Stimulated activated CD8-positive, alpha-beta memory T cell treated with anti-CD3 and anti-CD28 coated beads, Interleukin-15, amount 100 ng/mL, for 4 hours (primary cell): ENCODE results near the gene CCDC33.
"Not testable (repeated sequence)": the region's sequence is repeated elsewhere in the genome, so short reads cannot be mapped to it uniquely, and the experiment has no call there.

Experiments
- DNase-seq, 2 donors: peaks; one replicate each; pipeline ENCODE4 v3.0.0-alpha.2; 2020; ENCODE audit warnings: low read depth in 2 of 2

Gene CCDC33

DNA sequence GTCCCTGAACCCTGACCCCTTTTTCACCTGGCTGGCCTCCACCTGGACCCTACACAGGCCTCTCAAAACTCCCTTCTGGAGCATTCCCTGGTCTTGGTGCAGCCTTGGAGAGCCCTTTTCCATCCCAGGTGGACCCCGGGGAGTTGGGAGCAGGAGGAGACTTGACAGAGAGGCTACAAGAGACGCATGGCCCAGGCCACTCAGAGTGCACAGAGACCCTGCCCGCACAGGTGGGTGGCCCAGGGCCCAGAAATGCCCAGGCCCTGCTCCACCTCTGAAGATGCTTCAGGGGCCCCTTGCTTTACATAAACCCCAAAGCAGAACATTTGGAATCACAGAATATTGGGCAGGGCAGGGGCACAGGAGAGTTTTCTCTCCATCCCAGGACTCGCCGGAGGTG lies 97.0 kb downstream of the CCDC33 start:
- DNase-seq = no peak

DNA sequence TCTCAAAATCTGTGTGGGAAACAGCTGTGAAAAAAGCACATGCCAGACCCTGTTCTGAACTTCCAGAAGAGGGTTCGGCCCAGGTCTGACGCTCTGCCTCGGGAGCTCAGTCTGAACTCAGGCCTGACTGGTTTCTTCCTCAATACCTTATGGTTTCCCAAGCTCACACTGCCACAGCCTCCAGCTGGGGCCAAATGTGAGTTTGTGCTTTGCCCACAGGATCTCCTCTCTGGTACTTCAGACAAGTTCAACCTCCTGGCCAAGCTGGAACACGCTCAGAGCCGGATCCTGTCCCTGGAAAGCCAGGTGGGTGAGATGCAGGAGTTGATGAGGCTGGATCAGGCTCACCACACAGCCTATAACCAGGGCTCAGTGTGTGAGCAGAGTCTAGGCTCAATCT lies 97.5 kb downstream of the CCDC33 start:
- DNase-seq = no peak

DNA sequence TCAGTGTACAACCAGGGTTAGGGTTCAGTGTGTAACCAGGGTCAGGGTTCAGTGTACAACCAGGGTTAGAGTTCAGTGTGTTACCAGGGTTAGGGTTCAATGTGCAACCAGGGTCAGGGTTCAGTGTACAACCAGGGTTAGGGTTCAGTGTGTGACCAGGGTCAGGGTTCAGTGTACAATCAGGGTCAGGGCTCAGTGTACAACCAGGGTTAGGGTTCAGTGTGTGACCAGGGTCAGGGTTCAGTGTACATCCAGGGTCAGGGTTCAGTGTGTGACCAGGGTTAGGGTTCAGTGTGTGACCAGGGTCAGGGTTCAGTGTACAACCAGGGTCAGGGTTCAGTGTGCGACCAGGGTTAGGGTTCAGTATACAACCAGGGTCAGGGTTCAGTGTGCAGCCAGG lies 98.0 kb downstream of the CCDC33 start:
- DNase-seq = no peak

DNA sequence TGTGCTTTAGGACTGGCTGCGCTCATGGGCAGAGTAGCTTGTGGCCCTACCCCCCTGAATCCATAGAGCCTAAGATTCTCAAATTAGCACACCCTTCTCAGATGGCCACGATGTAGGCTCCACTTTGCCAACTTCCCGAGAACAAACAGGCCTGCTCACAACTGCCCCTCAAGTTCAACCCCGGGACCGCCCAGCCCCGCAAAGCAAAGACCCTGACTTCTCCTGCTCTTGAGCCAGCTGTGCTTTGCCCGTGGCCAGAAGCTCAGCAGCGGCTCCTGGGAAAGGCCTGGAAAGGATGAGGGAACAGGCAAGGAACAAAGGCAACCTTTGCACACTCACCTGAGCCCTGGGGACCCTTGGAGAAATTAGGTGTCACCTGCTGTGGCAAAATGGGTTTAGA lies 99.3 kb downstream of the CCDC33 start:
- no peak for DNase-seq

DNA sequence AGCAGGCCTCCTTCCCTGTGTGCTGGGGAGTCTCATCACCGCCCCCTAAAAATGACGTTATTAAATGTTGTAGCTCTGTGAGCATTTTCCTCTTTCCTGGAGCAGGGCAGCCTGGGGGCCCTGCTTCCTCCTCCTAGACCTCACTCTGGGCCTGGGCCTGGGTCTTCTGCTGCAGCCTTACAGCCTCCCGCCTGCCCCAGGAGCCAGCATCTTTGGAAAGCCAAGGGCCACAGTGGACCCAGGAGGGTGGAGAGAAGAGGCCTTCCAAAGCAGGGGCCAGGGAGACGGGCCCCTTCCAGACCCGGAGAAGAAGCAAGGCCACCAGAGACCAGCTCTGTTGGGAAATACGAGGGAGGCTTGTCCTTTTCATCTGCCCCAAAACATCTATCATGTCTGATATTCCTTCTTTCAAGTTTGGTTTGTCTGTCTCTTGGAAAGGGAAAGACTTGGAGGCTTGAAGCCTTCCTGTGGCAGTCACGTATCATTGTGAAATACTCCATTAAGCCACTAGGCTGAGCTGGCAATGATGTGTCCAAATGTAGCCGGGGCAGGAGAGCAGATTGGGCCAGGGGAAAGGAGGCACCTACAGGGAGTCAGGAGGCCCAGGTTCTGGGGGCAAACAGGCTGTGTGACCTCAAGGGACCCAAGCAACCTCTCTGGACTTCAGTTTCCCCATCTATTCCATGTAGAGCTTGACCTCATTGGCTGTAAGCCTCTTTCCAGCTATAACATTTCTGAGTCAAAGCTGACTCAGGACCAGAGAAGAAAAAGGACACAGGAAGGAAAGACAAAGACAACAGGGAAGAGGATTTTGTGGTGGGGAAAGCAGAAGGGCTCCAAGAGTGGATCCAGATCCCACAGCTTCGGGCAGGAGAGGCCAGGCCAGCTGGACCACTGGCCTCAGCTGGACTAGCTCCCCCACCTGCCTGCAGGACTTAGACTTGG lies 100.2 kb downstream of the CCDC33 start:
- DNase-seq = no peak

DNA sequence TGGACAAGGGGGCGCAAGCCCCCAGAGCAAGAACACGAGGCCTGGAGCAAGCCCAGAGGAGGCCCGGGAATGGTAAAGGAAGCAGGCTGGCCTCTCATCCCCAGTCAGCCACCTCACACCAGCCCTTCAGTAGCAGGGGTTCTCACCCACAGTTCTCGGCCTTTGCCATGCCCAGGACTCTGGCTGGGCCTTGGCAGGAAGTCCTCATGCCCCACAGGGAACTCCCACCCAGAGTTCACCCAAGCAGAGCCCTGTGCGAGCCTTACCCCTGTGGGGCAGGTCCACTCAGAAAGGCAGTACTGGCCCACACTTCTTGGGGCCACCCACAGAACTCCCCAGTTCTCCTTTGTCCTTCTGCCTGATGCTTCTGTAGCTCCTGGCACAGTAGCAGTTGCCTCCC lies 101.0 kb downstream of the CCDC33 start:
- DNase-seq = no peak

DNA sequence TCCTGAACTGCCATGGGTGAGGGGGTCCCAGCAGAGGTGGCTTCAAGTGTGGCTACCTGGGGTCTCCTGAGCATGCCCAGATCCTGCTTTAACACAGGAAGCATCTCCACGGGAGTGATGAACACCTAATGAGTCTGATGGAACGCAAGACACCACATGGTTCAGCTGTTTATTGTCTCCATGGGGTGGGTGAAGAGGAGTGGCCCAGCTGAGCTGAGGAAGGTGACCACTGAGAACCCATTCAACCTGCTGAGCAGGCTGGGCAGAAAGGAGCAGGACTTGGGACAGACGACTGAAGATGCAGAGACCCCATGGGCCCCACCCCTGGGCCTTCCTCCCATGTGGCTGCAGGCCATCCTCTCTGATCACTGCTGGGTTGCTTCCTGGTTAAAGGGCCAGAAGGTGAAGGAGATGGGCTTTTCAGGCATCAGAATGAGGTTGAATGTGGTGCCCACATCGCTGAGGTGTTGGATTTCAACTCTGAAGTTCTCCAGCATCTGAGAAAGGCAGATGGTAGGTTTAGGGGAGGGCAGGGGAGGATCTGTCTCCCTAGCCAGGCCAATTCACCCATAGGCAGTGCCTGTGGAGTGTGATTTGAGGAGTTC lies 101.6 kb downstream of the CCDC33 start:
- no peak for DNase-seq

DNA sequence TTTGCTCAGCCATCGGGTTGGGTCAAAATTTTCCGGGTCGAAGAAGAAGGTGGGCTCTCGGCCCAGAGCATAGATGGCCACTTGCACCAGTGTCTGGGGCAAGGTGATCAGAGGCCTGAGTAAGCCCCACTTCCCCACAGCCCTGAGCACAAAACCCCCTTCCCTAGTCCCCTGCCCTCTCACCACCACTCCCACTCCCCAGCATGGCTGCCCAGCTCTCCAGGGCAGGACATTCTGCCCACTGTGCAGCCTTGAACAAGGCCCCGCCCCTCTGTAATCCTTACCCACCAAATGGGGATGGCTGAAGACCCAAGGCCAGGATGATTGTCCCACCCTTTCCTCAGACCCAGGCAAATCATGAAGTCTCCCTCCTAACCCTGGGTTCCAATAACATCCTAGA lies 102.5 kb downstream of the CCDC33 start:
- DNase-seq = no peak

DNA sequence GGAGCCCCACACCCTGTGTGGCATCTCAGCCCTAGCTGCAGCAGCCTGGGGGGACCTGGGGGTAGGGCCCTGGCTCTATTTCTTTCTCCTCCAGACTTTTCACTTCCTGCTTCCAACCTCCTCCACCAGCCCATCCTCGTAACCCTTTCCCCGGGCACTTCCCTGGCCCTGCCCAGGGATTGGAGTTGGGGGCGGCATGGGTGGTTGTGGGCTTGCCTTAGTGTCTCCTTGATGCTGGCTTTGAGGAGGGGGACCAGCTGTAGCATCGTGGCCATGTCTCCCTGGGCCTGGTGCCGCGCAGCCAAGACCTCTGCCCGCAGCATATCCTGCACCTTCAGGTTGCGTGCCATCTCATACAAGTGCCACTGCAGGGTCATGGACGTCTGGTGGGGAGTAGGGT lies 103.2 kb downstream of the CCDC33 start:
- DNase-seq = no peak

DNA sequence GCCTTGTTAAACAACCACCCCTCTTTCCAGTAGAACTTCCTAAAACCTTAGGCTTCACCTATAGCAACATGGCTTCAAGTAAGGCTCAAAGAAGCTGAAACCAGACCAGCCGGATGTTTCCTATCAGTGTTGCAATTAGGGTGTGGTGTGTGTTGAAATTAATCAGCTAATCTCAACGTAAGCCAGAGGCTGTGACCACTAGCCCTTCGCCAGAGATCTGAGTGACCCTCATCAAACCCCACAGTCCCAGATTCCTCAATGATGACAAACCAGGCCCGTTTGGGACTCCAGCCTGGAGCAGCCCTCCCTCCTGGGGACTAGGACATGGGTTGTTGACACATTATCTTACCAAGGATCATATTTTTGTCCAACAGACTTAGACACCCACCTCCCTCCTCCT lies 104.0 kb downstream of the CCDC33 start:
- DNase-seq = no peak

DNA sequence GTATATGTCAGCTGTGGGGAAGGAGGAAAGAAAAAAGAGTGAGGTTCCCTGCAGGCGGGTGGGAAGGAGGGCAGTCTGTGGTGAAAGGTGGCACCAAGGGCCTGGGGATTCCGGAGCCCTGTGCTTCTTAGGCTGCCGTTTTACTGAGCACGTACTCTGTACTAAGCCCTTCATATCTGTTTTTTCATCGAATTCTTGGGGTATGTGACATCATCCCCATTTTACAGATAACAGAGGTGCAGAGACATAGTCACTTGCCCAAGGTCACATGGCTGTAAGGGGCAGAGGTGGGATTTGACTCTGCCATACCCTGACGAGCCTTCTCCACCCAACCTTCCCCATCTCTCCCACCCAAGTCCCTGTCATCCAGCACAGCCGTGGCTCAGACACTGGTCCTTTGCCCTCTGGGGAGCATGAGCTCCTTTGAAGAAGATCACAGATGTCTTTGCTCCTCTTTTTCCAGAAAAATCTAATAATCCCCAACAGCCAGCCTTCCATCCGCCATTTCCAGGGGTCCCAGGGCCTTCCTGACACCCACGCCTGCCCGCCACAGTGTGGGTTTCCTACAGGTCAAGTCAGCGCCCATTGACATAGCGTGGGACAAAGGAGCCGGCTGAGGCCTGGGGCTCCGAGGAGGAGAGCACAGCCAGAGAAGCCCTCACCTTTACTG lies 107.1 kb downstream of the CCDC33 start:
- DNase-seq = no peak

DNA sequence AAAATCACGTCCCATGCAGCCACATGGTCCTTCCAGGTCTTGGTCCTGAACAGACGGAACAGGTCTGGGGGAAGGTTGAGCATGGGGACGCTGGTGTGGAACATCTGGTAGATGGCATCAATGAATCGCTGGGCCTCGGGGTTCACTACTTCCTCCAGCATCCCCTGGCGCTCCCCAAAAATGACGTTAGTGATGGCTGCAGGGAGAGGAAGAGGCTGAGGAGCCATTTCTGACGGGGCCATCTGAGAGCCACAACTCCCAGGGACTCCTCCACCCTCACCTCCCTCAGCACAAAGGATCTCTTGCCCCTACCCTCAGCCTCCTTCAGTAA lies 107.6 kb downstream of the CCDC33 start:
- no peak for DNase-seq

DNA sequence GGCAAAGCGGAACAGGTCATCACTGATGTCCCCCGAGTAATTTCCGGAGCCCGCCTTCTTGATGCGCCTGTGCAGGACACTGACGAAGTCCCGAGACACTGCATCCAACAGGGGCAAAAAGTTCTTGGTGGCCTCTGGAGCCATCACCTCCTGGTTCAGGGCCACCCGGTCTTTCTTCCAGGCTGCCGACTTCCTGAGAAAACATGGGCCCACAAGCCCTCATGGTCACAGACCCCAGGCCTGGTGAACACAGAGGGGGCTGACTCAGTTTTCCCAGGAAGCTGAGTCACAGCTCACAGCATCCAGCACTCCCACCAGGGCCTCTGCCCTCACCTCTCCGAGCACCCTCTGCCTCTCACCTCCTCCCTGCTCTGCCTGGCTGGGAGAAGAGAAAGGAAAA lies 108.9 kb downstream of the CCDC33 start:
- DNase-seq = no peak

DNA sequence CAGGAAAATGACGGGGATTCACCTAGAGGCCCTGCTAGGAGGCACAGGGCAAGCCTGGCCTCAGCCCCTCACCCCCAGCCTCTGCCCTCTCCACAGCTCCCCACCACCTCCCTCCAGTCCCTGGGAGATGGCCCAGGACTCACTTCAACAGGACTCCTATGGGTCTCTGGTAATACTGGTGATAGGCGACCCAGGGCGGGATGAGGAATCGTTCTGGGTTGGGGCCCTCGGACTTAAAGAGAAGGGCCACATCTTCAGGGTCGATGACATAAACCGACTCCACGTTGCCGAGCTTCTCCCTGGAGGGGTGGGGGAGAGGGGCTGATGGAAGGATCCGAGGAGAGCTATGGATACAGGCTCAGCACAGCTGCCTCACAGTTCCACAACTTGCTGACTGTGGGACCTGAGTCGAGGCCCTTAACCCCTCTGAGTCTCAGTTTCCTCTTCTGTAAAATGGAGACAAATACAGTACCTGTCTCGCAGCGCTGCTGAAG lies 111.7 kb downstream of the CCDC33 start:
- DNase-seq = no peak

DNA sequence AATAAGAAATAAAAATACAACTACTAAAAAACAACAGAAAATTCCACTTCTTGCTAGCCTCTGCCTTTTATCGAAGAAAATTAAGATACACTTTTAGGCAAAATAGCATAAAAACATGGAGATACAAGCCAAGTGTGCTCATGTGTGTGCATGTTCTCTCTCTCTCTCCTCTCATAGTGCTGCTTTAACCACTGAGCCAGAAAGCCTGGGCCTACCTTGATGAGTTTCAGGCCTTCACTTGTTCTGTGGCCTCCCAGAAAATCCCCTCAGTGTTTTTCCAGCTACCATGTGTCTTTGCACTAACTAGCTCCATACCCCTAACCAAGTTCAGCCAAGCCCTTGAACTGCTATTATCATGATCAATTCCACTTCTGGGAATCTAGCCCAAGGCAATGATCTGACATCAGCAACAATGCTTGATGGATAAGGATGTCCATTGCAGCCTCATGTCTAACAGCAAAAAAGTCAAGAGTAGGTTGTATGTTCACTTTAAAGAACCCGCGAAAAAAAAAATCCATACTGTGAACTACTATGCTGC lies 113.2 kb downstream of the CCDC33 start:
- DNase-seq = no peak

DNA sequence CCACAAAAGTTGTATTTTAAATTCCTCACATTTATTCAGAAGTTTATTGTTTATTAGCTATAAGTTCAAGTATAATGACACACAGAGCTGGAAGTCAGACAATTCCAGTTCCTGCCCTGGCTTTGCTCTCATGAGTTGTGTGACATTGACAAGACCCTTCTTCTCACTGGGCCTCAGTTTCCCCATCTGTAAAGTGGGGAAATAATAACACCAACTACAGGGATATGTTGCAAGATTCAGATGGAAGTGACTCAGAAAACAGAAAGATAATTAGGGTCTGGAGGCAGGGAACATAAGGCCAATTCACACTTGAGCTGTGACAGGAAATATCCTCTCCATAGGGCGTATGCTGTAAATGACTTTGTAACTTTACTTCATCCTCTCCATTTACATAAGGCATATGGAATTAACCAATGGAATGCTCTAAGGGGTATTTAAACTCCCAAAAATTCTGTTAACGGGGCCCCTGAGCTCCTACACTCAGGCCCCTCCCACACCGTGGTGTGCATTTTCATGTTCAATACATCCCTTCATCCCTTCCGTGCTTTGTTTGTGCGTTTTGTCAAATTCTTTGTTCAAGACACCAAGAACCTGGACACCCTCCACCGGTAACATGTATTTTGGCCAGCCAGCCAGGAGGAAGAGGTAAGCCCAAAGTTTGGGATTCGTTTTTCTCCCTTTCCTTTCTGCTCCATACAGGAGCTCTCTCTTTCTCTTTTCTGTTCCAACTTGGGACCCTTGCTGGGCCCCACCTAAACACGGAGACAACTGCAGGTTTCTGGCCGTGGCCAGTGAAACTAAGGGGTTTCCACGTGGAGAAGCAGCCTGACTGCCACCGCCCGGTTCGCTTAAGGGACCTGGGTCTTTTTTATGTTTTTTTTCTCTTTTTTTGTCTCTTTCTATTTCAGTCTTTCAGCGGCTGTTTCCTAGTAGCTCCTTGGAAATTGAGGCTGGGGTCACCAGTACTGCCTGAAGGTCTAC lies 114.5 kb downstream of the CCDC33 start:
- no peak for DNase-seq

DNA sequence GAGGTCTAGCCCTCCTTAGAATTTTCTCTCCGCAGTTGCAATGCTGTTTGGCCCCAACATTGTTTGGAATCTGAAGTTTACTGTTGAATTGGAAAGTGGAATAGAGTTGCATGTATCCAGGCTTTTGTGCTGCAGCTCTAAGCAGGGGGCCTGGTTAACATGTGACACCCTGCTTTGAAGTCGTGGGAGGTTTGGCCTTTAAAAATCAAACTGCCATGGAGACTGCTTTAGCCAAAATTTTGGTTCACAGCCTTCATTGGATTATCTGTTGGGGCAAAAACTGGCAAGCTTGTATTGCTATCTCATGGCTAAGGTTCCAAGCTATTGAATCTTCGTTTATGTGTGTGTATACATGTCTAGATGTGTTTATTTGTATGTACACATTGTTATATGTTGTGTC lies 115.5 kb downstream of the CCDC33 start:
- DNase-seq = no peak

DNA sequence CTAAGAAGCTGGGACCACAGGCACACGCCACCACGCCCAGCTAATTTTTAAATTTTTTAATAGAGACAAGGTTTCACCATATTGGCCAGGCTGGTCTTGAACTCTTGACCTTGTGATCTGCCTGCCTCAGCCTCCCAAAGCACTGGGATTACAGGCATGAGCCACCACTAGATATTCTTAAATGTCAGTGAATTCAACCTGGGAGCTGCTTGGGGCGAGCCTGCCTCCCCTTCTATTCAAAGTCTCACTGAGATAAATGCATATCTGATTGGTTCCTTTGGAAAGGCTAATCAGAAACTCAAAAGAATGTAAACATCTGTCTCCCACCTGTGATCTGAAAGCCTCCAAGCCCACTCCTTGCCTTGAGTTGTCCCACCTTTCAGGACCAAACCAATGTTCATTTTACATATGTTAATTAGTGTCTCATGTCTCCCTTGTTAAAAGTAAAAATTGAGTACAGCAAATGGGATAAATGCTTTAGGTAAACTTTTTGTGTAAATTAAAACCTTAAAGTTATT lies 116.3 kb downstream of the CCDC33 start:
- no peak for DNase-seq

DNA sequence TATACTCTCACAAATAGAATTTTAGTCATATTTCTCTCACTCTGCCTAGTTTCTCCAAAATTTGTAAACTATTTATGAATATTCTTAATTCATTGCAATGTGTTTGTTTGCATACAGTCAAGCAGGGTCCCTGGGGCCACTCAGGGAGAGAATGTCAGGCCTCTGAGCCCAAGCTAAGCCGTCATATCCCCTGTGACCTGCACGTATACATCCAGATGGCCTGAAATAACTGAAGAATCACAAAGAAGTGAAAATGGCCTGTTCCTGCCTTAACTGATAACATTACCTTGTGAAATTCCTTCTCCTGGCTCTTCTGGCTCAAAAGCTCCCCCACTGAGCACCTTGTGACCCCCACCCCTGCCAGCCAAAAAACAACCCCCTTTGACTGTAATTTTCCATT lies 117.9 kb downstream of the CCDC33 start:
- DNase-seq = not testable (repeated sequence)

DNA sequence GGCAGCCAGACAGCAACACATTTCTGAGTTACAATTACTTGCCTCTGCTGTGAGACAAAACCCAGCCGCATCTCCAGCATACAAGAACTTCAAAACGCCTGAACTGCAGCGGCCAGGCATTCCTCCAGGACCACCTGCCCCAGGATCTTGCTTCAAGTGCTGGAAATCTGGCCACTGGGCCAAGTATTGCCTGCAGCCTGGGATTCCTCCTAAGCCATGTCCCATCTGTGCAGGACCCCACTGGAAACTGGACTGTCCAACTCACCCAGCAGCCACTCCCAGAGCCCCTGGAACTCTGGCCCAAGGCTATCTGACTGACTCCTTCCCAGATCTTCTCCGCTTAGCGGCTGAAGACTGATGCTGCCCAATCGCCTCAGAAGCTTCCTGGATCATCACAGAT lies 119.9 kb downstream of the CCDC33 start:
- not testable (repeated sequence) for DNase-seq

DNA sequence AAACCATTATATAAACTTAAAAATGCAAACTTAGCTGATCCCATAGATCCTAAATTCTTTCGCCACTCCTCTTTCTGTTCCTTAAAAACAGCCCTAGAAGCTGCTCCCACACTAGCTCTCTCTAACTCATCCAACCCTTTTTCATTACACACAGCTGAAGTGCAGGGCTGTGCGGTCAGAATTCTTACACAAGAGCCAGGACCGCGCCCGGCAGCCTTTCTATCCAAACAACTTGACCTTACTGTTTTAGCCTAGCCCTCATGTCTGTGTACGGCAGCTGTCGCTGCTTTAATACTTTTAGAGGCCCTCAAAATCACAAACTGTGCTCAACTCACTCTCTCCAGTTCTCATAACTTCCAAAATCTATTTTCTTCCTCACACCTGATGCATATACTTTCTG lies 121.4 kb downstream of the CCDC33 start:
- not testable (repeated sequence) for DNase-seq
